VCaP (cell line): ENCODE results near the gene SYCN.

Source experiments
- H3K27ac ChIP-seq: fragments of 450-650 bp; 2 replicates; pipeline ENCODE4 v1.5.1; 2017
- CTCF ChIP-seq: fragments of 450-650 bp; conservative IDR thresholded peaks from 2 replicates; pipeline ENCODE4 v1.5.1; 2017; ENCODE audit warnings: mild to moderate bottlenecking, moderate library complexity

SYCN gene

GRCh38 chr19:39180749-39181148, 23.3 kb downstream of the SYCN start:
- no peak overlapping the region for H3K27ac ChIP-seq
- no peak for TF ChIP-seq CTCF

DNA sequence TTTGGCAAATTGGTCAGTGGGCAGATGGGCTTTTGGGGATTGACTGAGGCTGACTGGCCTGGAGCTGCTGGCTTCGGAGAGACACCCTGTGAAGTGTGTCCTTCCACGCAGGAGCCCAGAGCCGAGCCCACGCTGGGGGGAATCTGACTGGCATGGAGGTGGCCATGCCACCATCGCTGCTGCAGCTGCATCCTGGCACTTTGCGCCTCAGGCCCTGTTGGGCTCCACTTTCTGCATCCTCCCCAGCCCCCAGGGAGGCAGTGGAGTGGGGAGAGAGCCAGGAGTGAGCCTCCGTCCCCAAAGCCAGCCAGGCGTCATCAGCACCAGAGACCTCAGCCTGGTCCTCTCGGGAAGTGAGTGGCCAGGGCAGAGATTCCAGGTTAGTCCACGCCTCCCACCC, 24.3 kb downstream of the SYCN start:
- H3K27ac ChIP-seq, result no peak overlapping the region
- TF ChIP-seq CTCF, result no peak

GRCh38 chr19:39178296-39179006, 25.6 kb downstream of the SYCN start:
- no peak overlapping the region for H3K27ac ChIP-seq
- no peak for TF ChIP-seq CTCF

DNA sequence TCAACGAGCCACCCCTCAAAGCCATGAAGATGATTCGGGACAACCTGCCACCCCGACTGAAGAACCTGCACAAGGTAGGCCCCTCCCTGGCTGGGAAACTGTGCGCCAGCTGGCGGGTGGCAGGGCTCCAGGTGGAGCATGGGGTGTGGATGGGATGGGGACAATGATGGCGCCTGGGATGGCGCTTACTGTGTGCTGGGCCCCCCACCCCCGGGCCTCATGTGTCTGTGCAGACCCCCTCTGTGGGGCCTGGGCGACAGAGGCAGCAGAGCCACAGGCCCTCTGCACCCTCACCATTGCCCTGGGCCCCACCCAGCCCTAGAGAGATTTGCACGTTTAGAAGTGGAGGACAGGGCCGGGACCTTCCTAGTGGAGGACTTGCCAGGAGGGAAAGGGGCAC, 26.3 kb downstream of the SYCN start:
- no peak overlapping the region for H3K27ac ChIP-seq
- no peak for TF ChIP-seq CTCF

GRCh38 chr19:39177110-39177699, 26.9 kb downstream of the SYCN start:
- no peak overlapping the region for H3K27ac ChIP-seq
- TF ChIP-seq CTCF, result no peak

DNA sequence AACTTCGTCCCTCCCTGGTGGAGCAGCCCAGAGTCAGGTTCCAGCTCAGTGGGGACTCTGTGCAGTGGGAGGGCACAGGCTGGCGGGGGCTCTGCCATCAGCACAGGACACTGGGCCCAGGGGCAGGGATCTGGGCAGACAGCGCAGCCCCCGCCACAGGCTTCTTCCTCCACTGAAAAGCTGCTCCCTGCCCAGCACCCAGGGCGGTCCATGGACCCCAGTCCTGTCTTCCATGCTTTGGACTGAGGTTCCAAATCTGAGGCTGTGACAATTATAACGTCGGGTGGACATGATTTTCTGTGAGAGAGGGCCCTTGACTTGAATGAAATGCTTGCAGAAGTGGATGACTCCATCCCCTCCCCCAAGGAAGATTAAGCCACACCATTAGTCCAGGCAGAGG, 28.5 kb downstream of the SYCN start:
- TF ChIP-seq CTCF, result no peak
- no peak overlapping the region for H3K27ac ChIP-seq

DNA sequence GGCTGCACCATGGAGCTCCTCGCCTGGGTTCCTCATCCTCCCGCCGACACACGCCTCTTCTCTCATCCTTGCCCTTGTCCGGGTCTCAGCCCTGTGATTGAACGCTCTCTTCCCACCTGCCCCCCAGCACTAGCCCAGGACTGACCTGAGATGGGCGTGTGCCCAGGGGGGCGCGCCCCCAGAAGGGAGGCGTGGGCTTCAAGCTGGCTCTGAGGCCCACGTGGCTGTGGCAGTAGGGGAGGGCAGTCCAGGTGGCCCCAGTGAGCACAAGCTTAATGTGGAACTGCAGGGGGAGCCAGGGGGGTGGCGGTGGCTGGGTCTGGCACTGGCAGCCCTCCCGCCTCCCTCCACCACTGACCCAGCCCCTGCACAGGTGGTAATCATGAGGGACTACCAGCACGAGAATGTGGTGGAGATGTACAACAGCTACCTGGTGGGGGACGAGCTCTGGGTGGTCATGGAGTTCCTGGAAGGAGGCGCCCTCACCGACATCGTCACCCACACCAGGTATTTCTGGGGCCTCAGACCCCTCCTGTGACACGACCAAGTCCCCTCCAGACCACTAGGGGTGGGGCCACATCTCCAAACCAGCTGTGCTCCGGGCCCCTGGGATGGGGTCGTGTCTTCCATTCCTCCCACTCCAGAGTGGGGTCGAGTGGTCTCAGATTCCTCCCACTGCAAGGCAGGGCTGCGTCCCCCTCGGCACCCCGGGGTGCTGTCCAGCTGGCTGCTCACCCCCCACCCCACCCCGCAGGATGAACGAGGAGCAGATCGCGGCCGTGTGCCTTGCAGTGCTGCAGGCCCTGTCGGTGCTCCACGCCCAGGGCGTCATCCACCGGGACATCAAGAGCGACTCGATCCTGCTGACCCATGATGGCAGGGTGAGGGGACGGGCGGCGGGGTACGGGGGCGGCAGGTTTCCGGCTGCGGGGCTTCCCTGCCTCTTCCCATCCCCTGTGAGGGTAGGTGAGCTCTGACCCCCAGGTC, 29.2 kb downstream of the SYCN start:
- H3K27ac ChIP-seq, result no peak overlapping the region
- TF ChIP-seq CTCF, result no peak
